Uterus (tissue), 2 donors: ENCODE results near the gene CAMK2D.

Experiments
- CTCF ChIP-seq, 4 experiments: fragments of 200-600 bp in 2 of 4; fragments of 450-650 bp in 2 of 4; sonication (generic) in 2 of 4; IDR thresholded peaks; one replicate each; pipeline ENCODE4 v1.5.1; 2016 to 2019; ENCODE audit warnings: antibody characterized with exemption in 4 of 4, mild to moderate bottlenecking in 2 of 4, moderate library complexity in 1 of 4
- POLR2A ChIP-seq, 2 donors: fragments of 450-650 bp; IDR thresholded peaks; one replicate each; pipeline ENCODE4 v1.6.1; 2016; ENCODE audit warnings: antibody characterized with exemption in 2 of 2, mild to moderate bottlenecking in 1 of 2, moderate library complexity in 1 of 2

GRCh38 chr4:113739197-113739596 lies 22.3 kb downstream of the CAMK2D start:
- no peak for TF ChIP-seq CTCF (IDR thresholded peaks at IDR 0.05)
- no peak for TF ChIP-seq POLR2A (IDR thresholded peaks at IDR 0.05)
